Measurements from ENCODE around the gene SLC26A5.

GRCh38 chr7:103432712-103433111 is 13.3 kb downstream of the SLC26A5 start:
- TF ChIP-seq CTCF (IDR thresholded peaks at IDR 0.05) (no peak), ZFX (IDR thresholded peaks at IDR 0.05; ENCODE audit: borderline replicate concordance) (no peak)

All from 22Rv1 (cell line).